HG02885 (cell line): ENCODE results near the gene ATP6V0B.
A peak's percentile ranks its signal among the peaks of the same experiment; 100 is the strongest.

Source experiments
- ATAC-seq: cut with Tn5 transposase; IDR thresholded peaks from one replicate; pipeline ENCODE4 v1.9.1; 2021; ENCODE audit warnings: mild to moderate bottlenecking; ENCODE audit not compliant: unreplicated experiment, poor library complexity

ATP6V0B gene

GRCh38 chr1:43968348-43968948 is 6.3 kb upstream of the ATP6V0B start:
- no peak for ATAC-seq

DNA sequence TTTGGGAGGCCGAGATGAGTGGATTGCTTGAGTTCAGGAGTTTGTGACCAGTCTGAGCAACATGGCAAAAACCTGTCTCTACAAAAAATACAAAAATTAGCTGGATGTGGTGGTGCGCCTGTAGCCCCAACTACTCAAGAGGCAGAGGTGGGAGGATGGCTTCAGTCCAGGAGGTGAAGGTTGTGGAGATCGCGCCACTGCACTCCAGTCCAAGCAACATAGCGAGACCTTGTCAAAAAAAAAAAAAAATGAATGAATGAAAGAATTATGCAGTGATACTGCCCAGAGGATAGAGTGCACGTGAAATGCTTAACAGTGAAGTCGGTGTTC is 5.4 kb upstream of the ATP6V0B start:
- ATAC-seq, result no peak

- peak; percentile 90 for ATAC-seq
Measured at GRCh38 chr1:43969746-43970466, 4.9 kb upstream of the ATP6V0B start, which contains the start of gene DPH2. TSS of gene DPH2 (plus strand) at chr1:43970010. CDS start at chr1:43970176, 166 bp downstream.

- ATAC-seq, result no peak
Measured at GRCh38 chr1:43970502-43970901, 4.3 kb upstream of the ATP6V0B start.

GRCh38 chr1:43970911-43971310 is 3.8 kb upstream of the ATP6V0B start:
- ATAC-seq, result no peak

DNA sequence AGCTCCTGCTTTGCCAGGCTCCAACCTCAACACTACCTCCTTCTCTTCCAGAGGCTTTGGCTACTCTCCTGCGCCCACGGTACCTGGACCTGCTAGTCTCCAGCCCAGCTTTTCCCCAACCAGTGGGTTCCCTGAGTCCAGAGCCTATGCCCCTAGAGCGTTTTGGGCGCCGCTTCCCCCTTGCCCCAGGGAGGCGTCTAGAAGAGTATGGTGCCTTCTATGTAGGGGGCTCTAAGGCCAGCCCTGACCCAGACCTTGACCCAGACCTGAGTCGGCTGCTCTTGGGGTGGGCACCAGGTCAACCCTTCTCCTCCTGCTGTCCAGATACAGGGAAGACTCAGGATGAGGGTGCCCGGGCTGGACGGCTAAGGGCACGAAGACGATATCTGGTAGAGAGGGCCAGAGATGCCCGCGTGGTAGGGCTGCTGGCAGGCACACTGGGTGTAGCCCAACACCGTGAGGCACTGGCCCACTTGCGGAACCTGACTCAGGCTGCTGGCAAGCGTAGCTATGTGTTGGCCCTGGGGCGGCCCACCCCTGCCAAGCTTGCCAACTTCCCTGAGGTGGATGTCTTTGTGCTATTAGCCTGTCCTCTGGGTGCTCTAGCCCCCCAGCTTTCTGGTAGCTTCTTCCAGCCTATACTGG is 3.3 kb upstream of the ATP6V0B start:
- no peak for ATAC-seq

GRCh38 chr1:43973981-43974442 is 748 bp upstream of the ATP6V0B start:
- ATAC-seq, result no peak

GRCh38 chr1:43975249-43975961 is 645 bp downstream of the ATP6V0B start:
- peak; percentile 4 for ATAC-seq

DNA sequence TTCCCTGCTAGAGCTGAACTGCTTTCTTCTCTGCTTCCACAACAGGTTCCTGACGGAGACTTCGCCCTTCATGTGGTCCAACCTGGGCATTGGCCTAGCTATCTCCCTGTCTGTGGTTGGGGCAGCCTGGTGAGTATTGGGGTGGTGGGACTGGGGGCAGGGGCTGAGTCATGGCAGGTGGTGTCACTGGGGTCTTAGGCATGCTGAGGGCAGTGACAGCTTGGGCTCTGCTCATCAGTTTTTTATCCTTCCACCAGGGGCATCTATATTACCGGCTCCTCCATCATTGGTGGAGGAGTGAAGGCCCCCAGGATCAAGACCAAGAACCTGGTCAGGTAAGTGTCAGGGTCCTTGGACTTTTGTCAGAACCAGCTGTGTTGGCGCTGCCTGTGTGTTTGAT is 1.3 kb downstream of the ATP6V0B start:
- ATAC-seq, result no peak

GRCh38 chr1:43976890-43977289 is 2.1 kb downstream of the ATP6V0B start:
- ATAC-seq, result no peak

GRCh38 chr1:43977376-43978263 is 2.9 kb downstream of the ATP6V0B start:
- ATAC-seq, result no peak

DNA sequence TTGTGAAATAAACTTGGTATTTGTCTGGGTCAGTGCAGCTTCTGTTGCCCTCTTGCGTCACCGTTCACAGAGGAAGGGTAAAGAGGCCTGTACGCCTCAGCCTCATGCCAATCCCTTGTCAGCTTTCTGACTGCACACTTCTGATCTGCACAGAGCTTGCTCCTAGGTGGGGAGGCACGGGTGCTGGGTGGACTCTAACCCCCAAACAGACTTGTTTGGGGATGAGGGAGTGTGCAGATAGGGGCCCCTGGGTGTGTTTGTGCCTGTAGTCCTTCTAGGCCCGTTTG is 3.4 kb downstream of the ATP6V0B start:
- ATAC-seq, result no peak

- ATAC-seq, result peak; percentile 31
Measured at GRCh38 chr1:43978551-43979260, 3.9 kb downstream of the ATP6V0B start, which contains the start of gene B4GALT2. TSS of gene B4GALT2 (plus strand) at chr1:43979210. CDS start at chr1:43981161, 1,951 bp downstream.

DNA sequence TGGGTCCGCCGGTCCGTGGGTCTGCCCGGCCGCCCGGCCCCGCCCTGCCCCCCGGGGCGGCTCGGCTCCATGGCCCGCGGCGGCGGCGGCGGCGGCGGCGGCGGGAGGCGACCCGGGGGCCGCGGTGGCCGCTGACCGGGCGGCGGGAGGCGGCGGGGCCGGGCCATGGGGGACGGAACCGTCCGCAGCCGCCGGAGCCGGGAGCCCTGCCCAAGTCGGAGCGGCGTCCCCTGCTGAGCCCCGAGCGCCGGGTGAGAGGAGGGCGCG is 4.4 kb downstream of the ATP6V0B start:
- ATAC-seq, result no peak

DNA sequence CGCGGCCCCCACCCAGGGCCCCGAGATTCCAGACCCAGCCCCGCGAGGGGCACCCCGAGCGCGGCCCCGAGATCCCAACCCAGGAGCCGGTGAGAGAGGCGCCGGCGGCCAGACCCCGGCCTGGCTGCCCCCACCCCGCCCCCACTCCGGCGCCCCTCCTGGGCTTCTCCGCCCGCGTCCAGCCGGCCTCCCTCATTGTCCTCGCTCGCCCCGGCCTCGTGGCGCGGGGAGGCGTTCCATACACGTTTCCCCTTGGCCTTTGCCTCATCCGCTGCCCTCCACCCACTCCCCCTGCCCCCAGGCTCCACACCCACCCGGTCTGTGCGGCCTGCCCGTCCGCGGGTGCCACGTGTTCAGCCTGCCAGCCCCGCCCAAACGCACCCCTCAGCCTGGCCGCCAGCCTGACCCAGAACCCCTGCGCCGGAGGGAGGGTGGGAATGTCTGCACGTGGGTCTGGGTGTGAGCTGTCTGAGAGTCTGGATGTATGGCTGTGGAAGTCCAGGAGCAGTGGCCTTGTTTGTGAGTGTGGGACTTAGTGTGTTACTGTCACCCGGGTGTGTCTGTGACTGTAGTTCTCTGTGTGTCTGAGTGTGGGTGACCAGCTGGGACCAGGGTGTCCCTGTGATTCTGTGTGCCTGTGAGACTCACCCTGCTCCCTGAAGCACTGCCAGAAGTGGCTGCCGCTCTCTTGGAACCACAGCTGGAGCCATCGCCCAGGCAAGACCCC is 4.9 kb downstream of the ATP6V0B start:
- ATAC-seq, result no peak

DNA sequence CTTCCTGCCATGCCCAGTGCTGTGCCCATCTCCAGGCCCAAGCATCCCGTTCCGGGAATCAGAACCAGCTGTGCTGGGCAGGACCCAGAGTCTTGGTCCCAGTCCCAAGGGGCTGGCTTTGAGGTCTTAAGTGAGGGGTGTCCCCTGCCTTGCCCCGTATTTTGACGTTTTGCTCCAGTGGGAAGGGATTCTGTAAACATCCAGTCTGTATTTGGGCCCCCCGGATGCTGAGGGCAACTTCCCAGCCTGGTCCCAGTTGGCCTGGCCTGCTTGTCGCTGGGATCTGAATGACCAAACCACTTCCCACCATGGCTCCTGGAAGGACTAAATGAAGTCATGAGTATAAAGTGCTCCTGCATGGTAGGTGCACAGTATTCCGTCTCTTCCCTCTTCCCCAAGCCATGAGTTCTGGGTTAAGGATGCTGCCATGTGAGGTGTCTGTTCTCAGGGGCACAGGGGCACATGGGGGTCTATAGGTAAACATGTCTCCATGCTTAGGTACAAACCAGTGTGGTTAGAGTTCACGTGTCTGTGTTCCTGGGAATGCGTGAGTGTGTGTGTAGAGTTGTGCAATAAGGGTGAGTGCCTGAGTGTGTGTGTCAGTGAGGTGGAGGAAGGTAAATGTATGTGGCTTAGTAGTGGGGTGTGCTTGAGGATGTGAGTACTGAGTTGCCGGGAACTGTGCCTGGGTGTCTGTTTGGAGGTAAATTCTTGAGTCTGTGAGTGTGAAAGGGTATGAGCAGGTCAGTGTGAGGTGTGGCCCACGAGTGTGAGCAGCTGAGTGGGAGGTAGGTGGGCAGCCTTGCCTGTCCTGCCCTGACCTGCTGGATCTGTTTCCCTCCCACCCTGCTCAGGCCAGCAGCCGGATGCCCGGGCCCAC is 5.7 kb downstream of the ATP6V0B start:
- ATAC-seq, result no peak

GRCh38 chr1:43981135-43981491 is 6.4 kb downstream of the ATP6V0B start:
- no peak for ATAC-seq

DNA sequence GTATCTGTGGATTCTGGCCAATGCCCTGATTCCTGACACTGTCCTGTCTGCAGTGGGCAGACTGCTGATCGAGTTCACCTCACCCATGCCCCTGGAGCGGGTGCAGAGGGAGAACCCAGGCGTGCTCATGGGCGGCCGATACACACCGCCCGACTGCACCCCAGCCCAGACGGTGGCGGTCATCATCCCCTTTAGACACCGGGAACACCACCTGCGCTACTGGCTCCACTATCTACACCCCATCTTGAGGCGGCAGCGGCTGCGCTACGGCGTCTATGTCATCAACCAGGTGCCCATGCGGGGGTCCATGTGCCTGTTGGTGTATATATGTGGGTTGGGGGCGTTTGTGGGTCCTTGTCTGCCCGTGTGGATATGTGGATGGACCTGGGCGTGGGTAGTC is 6.9 kb downstream of the ATP6V0B start:
- no peak for ATAC-seq
